K562 (cell line): ENCODE measurements around the gene SULT2B1. TPM values are rescaled to one million over a fixed set of nuclear protein-coding genes. Genes with fewer than 3 reads are reported as not detected.

ENCODE experiments used
- BCOR ChIP-seq: fragments of 450-650 bp; IDR thresholded peaks from 2 replicates; pipeline ENCODE4 v1.6.1; 2016
- CBX3 ChIP-seq, 2 experiments: IDR thresholded peaks; 1 replicate in 1 of 2; 2 replicates in 1 of 2; pipeline ENCODE4 v1.6.1; 2012; ENCODE audit warnings: inconsistent platforms in 2 of 2, low read length in 2 of 2, borderline replicate concordance in 1 of 2, control low read depth in 1 of 2
- CC2D1A ChIP-seq: fragments of 450-650 bp; IDR thresholded peaks from 2 replicates; pipeline ENCODE4 v1.6.1; 2017; ENCODE audit warnings: mild to moderate bottlenecking
- CHD4 ChIP-seq: fragments of 200-600 bp; sonication (generic); IDR thresholded peaks from 3 replicates; pipeline ENCODE4 v1.6.1; 2012; ENCODE audit warnings: low read depth, mild to moderate bottlenecking, mixed read lengths, low read length, inconsistent platforms; ENCODE audit not compliant: insufficient read depth, insufficient replicate concordance, poor library complexity, severe bottlenecking
- DMBX1 ChIP-seq: fragments of 250-450 bp; sonication (Bioruptor Pico); IDR thresholded peaks from 2 replicates; pipeline ENCODE4 v1.8.0; 2022; ENCODE audit warnings: inconsistent platforms, mild to moderate bottlenecking, moderate library complexity, borderline replicate concordance
- HOXB6 ChIP-seq: fragments of 250-450 bp; sonication (Bioruptor Pico); IDR thresholded peaks from 2 replicates; pipeline ENCODE4 v1.5.1; 2022; ENCODE audit warnings: mild to moderate bottlenecking, borderline replicate concordance
- LEF1 ChIP-seq: fragments of 450-650 bp; IDR thresholded peaks from 2 replicates; pipeline ENCODE4 v1.6.1; 2016; ENCODE audit warnings: mild to moderate bottlenecking
- MYC ChIP-seq, 2 experiments: fragments of 250-450 bp in 1 of 2; sonication (Bioruptor Pico) in 1 of 2; IDR thresholded peaks; 2 replicates each; pipeline versions ENCODE4 v1.5.1 to v1.6.1; 2012 to 2021; ENCODE audit warnings: low read depth in 2 of 2, borderline replicate concordance in 1 of 2, improper control_type of control experiment in 1 of 2, low read length in 1 of 2, mild to moderate bottlenecking in 1 of 2, moderate library complexity in 1 of 2
- NUFIP1 ChIP-seq: fragments of 450-650 bp; IDR thresholded peaks from 2 replicates; pipeline ENCODE4 v1.6.1; 2018; ENCODE audit not compliant: partially characterized antibody
- PHF21A ChIP-seq: fragments of 450-650 bp; IDR thresholded peaks from 2 replicates; pipeline ENCODE4 v1.6.1; 2017; ENCODE audit warnings: low read depth, borderline replicate concordance
- RBM14 ChIP-seq: fragments of 200-400 bp; formaldehyde crosslinking; IDR thresholded peaks from 2 replicates; pipeline ENCODE4 v1.6.1; 2018; ENCODE audit warnings: low read depth, mild to moderate bottlenecking, low read length, moderate library complexity, borderline replicate concordance; ENCODE audit not compliant: insufficient read depth
- RCOR1 ChIP-seq, 2 experiments: IDR thresholded peaks; 2 replicates each; pipeline ENCODE4 v1.6.1; 2012; ENCODE audit warnings: low read depth in 2 of 2, low read length in 2 of 2, borderline replicate concordance in 1 of 2, improper control_type of control experiment in 1 of 2
- SIN3B ChIP-seq: fragments of 450-650 bp; IDR thresholded peaks from 2 replicates; pipeline ENCODE4 v1.6.1; 2017; ENCODE audit warnings: low read depth, mild to moderate bottlenecking, moderate library complexity
- SMARCA5 ChIP-seq: fragments of 450-650 bp; IDR thresholded peaks from 2 replicates; pipeline ENCODE4 v1.6.1; 2016
- SNRNP70 ChIP-seq: fragments of 200-400 bp; formaldehyde crosslinking; optimal IDR thresholded peaks from 2 replicates; pipeline ENCODE3; 2017; ENCODE audit warnings: low read depth, low read length
- STAG1 ChIP-seq: sonication (generic); formaldehyde crosslinking; IDR thresholded peaks from 2 replicates; pipeline ENCODE4 v1.5.0; 2020; ENCODE audit warnings: missing genetic modification reagents, borderline replicate concordance
- ZC3H8 ChIP-seq: fragments of 450-650 bp; IDR thresholded peaks from 2 replicates; pipeline ENCODE4 v1.6.1; 2017
- ZNF12 ChIP-seq: sonication (generic); formaldehyde crosslinking; IDR thresholded peaks from 2 replicates; pipeline ENCODE4 v1.4.0; 2020; ENCODE audit warnings: mild to moderate bottlenecking, missing genetic modification reagents
- ZNF57 ChIP-seq: fragments of 450-650 bp; formaldehyde crosslinking; IDR thresholded peaks from 2 replicates; pipeline ENCODE4 v1.4.0; 2020; ENCODE audit warnings: mild to moderate bottlenecking, moderate library complexity
- polyA plus RNA-seq, 8 experiments: library from polyadenylated mRNA; depleted of rRNA in 4 of 8; stranded (reverse) in 5 of 8; unstranded in 3 of 8; fragments of >200 nt; fragmentation: Nextera tagmentation in 2 of 8; fragmentation: Illumina TruSeq in 1 of 8; extraction: Ambion mirVana in 2 of 8; extraction: Trizol in 1 of 8; gene quantifications; 2 replicates each; pipeline versions ENCODE4 v1.2.1 to v1.2.3, GENCODE V29; 2011 to 2014; ENCODE audit warnings: inconsistent platforms in 1 of 8, missing spikeins in 1 of 8
- total RNA-seq, 7 experiments: library from RNA; depleted of rRNA in 6 of 7; stranded (reverse); fragments of >200 nt in 6 of 7; fragmentation: Illumina TruSeq in 2 of 7; extraction: Trizol in 2 of 7; gene quantifications; 2 replicates each; pipeline versions ENCODE4 v1.2.1 to v1.2.3, GENCODE V29; 2011 to 2021; ENCODE audit warnings: low replicate concordance in 1 of 7
- TF ChIP-seq, protein P1 (sequence below): sonication (generic); IDR thresholded peaks from 2 replicates; pipeline ENCODE4 v1.6.1; 2016
- TF ChIP-seq, protein P2 (sequence below): IDR thresholded peaks from 2 replicates; pipeline ENCODE4 v1.6.1; 2011; ENCODE audit warnings: borderline replicate concordance, low read depth, mild to moderate bottlenecking, moderate library complexity, low read length; ENCODE audit not compliant: insufficient read depth, poor library complexity, severe bottlenecking

Gene SULT2B1
- total and polyA plus RNA-seq, 9 of the 15 experiments (the other 6 are each of a cell fraction or from before 2014, with no cell fraction given), result 0.09 to 0.62 (median 0.22) TPM; not detected in 2

DNA sequence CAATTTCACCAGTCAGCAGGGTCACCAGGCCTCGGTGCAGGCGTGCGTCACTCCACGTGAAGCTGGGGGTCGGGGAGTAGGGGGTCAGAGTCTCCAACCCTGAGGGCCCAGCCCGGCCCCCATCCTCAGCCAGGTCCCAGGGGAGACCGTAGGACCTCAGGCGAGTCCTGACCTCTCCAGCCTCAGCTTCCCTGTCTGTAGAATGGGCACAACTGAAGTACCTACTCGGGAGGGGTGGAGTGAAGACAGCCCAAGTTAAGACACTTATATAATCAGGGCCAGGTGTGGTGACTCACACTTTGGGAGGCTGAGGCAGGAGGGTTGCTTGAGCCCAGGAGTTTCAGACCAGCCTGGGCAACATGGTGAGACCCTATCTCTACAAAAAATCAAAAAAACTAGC is 51.9 kb downstream of the SULT2B1 start (continued):
- TF ChIP-seq MYC (IDR thresholded peaks at IDR 0.05; ENCODE audit: low read depth, low read length) (no peak), MYC (CRISPR knock-in tag; IDR thresholded peaks at IDR 0.05; ENCODE audit: borderline replicate concordance, low read depth) (no peak), SMARCA5 (0 out of 2 replicates have a peak, but pooled peaks have one; percentile 54), LEF1 (no peak), ZC3H8 (no peak), PHF21A (no peak), ZNF57 (CRISPR knock-in tag) (no peak), SIN3B (no peak), DMBX1 (CRISPR knock-in tag) (no peak), STAG1 (CRISPR knock-in tag) (0 out of 2 replicates have a peak, but pooled peaks have one; percentile 13), ZNF12 (CRISPR knock-in tag) (no peak), RCOR1 (IDR thresholded peaks at IDR 0.05; ENCODE audit: borderline replicate concordance in 1 of 2, low read depth in 2 of 2, low read length in 2 of 2) (peak in 1 of 2 experiments; percentile 49; a peak in 1 of 4 replicates), SNRNP70 (no peak), HOXB6 (CRISPR knock-in tag) (no peak), CC2D1A (no peak), RBM14 (no peak), NUFIP1 (no peak), CHD4 (peak; percentile 80), BCOR (peak; percentile 93), CBX3 (IDR thresholded peaks at IDR 0.05; ENCODE audit: borderline replicate concordance in 1 of 2, low read length in 2 of 2) (0 out of 3 replicates have a peak, but pooled peaks of 1 of the 2 experiments have one; percentile 36)
- TF ChIP-seq, protein P1, sequence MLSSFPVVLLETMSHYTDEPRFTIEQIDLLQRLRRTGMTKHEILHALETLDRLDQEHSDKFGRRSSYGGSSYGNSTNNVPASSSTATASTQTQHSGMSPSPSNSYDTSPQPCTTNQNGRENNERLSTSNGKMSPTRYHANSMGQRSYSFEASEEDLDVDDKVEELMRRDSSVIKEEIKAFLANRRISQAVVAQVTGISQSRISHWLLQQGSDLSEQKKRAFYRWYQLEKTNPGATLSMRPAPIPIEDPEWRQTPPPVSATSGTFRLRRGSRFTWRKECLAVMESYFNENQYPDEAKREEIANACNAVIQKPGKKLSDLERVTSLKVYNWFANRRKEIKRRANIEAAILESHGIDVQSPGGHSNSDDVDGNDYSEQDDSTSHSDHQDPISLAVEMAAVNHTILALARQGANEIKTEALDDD, result no peak
- TF ChIP-seq, protein P2, sequence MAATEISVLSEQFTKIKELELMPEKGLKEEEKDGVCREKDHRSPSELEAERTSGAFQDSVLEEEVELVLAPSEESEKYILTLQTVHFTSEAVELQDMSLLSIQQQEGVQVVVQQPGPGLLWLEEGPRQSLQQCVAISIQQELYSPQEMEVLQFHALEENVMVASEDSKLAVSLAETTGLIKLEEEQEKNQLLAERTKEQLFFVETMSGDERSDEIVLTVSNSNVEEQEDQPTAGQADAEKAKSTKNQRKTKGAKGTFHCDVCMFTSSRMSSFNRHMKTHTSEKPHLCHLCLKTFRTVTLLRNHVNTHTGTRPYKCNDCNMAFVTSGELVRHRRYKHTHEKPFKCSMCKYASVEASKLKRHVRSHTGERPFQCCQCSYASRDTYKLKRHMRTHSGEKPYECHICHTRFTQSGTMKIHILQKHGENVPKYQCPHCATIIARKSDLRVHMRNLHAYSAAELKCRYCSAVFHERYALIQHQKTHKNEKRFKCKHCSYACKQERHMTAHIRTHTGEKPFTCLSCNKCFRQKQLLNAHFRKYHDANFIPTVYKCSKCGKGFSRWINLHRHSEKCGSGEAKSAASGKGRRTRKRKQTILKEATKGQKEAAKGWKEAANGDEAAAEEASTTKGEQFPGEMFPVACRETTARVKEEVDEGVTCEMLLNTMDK, result no peak
